Chondrocyte (in vitro differentiated cells): ENCODE data around the gene MOGAT3. TPM values are rescaled to one million over a fixed set of nuclear protein-coding genes. Genes with fewer than 3 reads are reported as not detected.

Experiments
- DNase-seq: peaks from one replicate; pipeline ENCODE4 v3.0.0; 2021; ENCODE audit warnings: mixed read lengths, low spot score
- H3K27ac Mint-ChIP-seq: one replicate; pipeline ENCODE4 v1.8.0; 2021; ENCODE audit warnings: mild to moderate bottlenecking, moderate library complexity, mixed read lengths; ENCODE audit not compliant: unreplicated experiment
- H3K27me3 Mint-ChIP-seq: 2 replicates; pipeline ENCODE4 v1.8.0; 2021; ENCODE audit warnings: low read depth, mixed read lengths
- H3K36me3 Mint-ChIP-seq: 2 replicates; pipeline ENCODE4 v1.8.0; 2021; ENCODE audit warnings: low read depth, mixed read lengths
- H3K4me1 Mint-ChIP-seq: 2 replicates; pipeline ENCODE4 v1.8.0; 2021; ENCODE audit warnings: low read depth, mild to moderate bottlenecking, mixed read lengths
- H3K4me3 Mint-ChIP-seq: one replicate; pipeline ENCODE4 v1.8.0; 2021; ENCODE audit warnings: mild to moderate bottlenecking, moderate library complexity, mixed read lengths; ENCODE audit not compliant: unreplicated experiment
- H3K9me3 Mint-ChIP-seq: 2 replicates; pipeline ENCODE4 v1.8.0; 2021; ENCODE audit warnings: low read depth, mixed read lengths
- total RNA-seq: library from RNA; stranded (reverse); gene quantifications from 3 replicates; pipeline ENCODE4 v1.2.1, GENCODE V29; 2021
- TF ChIP-seq, protein P1 (sequence below): fragments of 200-600 bp; sonication (generic); IDR thresholded peaks from 2 replicates; pipeline ENCODE4 v1.5.0; 2021; ENCODE audit warnings: antibody characterized with exemption, mild to moderate bottlenecking, moderate library complexity

Gene MOGAT3
- total RNA-seq, 1 donor from 2014 or later = not detected

DNA sequence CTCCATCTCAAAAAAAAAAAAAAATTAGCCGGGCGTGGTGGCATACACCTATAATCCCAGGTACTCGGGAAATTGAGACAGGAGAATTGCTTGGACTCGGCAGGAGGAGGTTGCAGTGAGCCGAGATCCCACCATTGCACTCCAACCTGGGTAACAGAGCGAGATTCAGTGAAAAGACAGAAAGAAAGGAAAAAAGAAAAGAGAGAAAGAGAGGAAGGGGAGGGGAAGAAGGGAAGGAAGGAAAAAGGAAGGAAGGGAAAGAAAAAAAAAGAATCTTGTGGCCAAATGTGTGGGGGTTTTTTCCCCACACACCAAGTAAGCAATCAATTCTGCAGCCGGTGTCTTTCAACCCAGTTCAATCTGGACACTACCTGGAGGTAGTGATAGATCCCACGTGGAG, 11.7 kb downstream of the MOGAT3 start:
- DNase-seq = no peak
- Mint-ChIP-seq H3K4me3 (no peak overlapping the region), H3K27ac (no peak overlapping the region), H3K36me3 (no peaks in the 10 kb centered on the region), H3K27me3 (no peaks in the 10 kb centered on the region), H3K9me3 (no peaks in the 10 kb centered on the region), H3K4me1 (peaks cover 8% of the 10 kb centered on the region)
- TF ChIP-seq, protein P1, sequence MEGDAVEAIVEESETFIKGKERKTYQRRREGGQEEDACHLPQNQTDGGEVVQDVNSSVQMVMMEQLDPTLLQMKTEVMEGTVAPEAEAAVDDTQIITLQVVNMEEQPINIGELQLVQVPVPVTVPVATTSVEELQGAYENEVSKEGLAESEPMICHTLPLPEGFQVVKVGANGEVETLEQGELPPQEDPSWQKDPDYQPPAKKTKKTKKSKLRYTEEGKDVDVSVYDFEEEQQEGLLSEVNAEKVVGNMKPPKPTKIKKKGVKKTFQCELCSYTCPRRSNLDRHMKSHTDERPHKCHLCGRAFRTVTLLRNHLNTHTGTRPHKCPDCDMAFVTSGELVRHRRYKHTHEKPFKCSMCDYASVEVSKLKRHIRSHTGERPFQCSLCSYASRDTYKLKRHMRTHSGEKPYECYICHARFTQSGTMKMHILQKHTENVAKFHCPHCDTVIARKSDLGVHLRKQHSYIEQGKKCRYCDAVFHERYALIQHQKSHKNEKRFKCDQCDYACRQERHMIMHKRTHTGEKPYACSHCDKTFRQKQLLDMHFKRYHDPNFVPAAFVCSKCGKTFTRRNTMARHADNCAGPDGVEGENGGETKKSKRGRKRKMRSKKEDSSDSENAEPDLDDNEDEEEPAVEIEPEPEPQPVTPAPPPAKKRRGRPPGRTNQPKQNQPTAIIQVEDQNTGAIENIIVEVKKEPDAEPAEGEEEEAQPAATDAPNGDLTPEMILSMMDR = no peak

DNA sequence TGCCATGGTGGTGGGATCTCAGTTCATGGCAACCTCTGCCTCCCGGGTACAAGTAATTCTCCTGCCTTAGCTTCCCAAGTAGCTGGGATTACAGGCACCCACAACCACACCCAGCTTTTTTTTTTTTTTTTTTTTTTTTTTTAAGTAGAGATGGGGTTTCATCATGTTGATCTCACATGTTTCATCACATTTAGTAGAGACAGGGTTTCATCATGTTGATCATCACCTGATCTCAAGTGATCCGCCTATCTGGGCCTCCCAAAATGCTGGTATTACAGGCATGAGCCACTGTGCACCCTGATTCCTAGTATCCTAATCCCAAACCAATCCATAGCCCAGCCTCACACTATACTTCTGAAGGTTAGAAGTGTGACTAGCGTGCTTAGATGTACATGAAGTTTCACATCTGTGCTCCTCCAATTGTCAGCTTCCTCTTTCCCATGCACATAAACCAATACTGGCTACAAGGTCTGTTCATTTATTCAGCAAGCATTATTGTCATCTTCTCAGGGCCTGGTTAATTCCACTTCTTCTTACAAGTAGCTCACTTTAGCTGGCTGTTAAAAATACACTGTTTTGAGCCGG, 13.9 kb downstream of the MOGAT3 start:
- TF ChIP-seq, protein P1 = no peak
- Mint-ChIP-seq H3K27me3 (no peaks in the 10 kb centered on the region), H3K4me3 (no peak overlapping the region), H3K4me1 (peaks cover 6% of the 10 kb centered on the region), H3K36me3 (no peaks in the 10 kb centered on the region), H3K27ac (no peak overlapping the region), H3K9me3 (no peaks in the 10 kb centered on the region)
- DNase-seq = no peak

DNA sequence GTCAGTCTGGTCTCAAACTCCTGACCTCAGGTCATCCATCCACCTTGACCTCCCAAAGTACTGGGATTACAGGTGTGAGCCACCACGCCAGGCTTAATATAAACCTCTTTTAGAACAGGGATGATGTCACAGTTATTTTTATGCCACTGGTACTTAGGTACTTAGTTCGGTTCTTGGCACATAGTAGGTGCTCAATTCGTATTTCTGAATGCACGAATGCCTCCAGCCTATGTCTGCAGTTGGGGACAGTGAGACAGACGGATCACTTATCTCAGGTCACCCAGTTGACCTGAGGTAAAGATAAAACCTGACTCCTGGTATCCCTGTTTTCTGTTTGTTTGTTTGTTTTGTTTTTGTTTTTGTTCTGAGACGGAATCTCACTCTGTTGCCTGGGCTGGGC, 14.6 kb downstream of the MOGAT3 start:
- H3K27ac Mint-ChIP-seq = no peak overlapping the region

DNA sequence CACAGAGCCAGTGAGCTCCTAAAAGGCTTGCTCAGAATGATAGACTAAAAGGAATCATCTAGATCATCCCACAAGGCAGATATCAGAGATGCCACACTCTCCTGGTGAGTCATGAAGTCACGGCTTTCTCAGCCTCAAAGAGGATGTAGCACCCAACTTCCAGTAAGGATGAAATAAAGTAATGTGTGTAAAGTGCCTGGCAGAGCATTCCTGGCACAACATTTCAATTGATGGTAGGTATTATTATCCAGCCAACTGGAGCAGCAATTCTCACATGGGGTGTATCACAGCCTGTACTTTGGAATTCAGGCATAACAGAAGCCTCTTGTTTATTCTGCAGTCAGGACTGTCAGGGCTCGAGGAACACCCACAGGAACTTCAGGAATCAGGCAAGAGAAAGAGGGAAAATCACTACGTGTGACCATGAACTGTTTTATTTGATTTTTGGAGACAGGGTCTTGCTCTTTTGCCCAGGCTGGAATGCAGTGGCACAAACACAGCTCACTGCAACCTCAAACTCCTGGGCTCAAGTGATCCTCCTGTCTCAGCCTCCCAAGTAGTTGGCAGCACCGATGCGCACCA, 15.5 kb downstream of the MOGAT3 start:
- TF ChIP-seq, protein P1 = no peak
- H3K4me1 Mint-ChIP-seq = peaks cover 10% of the 10 kb centered on the region
- DNase-seq = no peak
- H3K4me3 Mint-ChIP-seq = no peak overlapping the region
- peaks cover 6% of the 10 kb centered on the region for H3K27me3 Mint-ChIP-seq
- no peak overlapping the region for H3K27ac Mint-ChIP-seq
- no peaks in the 10 kb centered on the region for H3K9me3 Mint-ChIP-seq
- no peaks in the 10 kb centered on the region for H3K36me3 Mint-ChIP-seq

More for the DNA sequence above, 14.6 kb downstream of the MOGAT3 start:
- TF ChIP-seq, protein P1 = no peak
- no peak for DNase-seq
- no peaks in the 10 kb centered on the region for H3K36me3 Mint-ChIP-seq
- peaks cover 6% of the 10 kb centered on the region for H3K4me1 Mint-ChIP-seq
- H3K4me3 Mint-ChIP-seq = no peak overlapping the region
- no peaks in the 10 kb centered on the region for H3K9me3 Mint-ChIP-seq
- no peaks in the 10 kb centered on the region for H3K27me3 Mint-ChIP-seq

DNA sequence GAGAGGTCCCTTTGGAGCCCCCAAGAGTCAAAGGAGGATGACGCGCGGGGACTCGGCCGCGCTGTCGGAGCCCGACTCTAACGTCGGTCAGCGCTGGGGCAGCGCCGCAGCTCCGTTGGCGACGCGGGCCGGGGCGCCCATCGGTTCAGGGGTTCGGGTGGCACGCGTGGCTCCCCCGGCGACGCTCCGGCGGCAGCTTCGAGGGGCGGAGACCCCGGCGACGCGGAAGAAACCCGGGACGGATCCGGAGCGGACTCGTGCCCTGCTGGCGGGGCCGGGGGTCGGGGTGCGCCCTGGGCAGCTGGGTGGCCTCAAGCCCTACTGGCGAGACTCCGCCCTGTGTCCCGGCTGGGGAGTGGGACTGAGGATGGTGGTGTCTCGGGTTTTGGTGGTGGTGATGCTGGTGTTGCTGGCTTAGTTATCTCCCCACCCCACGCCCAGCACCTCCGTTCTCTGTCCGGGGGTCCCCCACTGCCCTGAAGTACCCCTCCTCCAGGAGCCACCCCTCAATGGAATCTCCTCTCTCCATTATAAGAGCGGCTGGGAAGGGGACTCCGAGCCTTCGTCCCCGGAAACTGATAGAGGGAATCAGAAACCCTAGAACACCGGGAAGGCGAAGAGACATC, 20.6 kb downstream of the MOGAT3 start, which contains the start of gene NAT16:
NAT16 (minus strand) TSS at position 164 of the 626 bp plus-strand sequence. CDS start 5,486 bp downstream, outside the sequence.
- peaks cover 43% of the 10 kb centered on the region for H3K27me3 Mint-ChIP-seq
- H3K9me3 Mint-ChIP-seq = no peaks in the 10 kb centered on the region
- DNase-seq = no peak
- TF ChIP-seq, protein P1 = no peak
- peak within 1 kb of the TSS; percentile 63 for H3K27ac Mint-ChIP-seq
- no peaks in the 10 kb centered on the region for H3K36me3 Mint-ChIP-seq
- H3K4me1 Mint-ChIP-seq = peaks cover 15% of the 10 kb centered on the region
- peak within 1 kb of the TSS; percentile 55 for H3K4me3 Mint-ChIP-seq
